ELF-1 (cell line): Measurements from ENCODE around the gene AWAT2.
"Not testable (repeated sequence)": the region's sequence is repeated elsewhere in the genome, so short reads cannot be mapped to it uniquely, and the experiment has no call there.

Experiments
- DNase-seq: peaks from one replicate; pipeline ENCODE4 v3.0.0-alpha.2; 2016; ENCODE audit warnings: low read depth, low spot score

AWAT2 gene

DNA sequence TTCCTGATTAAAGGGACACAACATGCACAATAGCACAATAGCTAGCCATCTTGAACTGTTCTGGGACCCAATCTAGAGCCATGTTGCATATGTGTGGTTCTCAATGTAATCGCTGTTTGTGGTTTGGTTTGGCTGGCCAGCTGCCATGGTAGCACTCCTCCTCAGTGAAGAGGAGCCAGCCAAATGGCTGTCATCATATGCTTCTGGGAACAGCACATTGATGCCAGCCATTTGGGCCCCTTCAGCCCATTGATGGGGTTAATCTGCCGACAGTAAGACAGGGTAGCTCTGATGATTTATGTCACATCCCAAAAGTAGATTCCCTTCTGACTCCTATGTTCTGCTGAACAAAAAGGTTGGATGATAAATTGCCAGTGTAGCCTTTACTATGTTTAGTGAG, 48.5 kb downstream of the AWAT2 start:
- DNase-seq, result no peak

DNA sequence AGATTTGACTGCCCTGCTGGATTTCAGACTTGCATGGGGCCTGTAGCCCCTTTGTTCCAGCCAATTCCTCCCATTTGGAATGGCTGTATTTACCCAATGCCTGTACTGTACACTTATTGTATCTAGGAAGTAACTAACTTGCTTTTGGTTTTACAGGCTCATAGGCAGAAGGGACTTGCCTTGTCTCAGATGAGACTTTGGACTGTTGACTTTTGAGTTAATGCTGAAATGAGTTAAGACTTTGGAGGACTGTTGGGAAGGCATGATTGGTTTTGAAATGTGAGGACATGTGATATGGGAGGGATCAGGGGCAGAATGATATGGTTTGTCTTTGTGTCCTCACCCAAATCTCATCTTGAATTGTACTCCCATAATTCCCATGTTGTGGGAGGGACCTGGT, 51.4 kb downstream of the AWAT2 start:
- DNase-seq, result not testable (repeated sequence)

DNA sequence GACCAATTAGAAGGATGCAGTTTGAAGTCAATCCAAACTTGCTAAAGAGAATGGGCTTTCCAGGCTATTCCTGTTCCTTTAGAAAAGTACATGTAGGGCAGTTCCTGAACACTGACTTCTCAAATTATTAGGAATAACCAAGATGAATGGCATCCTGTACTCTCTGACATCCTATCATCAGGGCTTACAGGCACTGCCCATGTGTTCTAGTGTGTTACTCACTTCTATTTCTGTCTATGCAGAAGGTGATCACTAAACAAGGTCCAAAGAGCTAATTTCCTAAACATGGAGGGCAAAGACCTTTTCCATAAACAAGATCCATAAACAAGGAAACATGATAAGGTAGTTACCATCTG, 53.6 kb downstream of the AWAT2 start:
- no peak for DNase-seq

DNA sequence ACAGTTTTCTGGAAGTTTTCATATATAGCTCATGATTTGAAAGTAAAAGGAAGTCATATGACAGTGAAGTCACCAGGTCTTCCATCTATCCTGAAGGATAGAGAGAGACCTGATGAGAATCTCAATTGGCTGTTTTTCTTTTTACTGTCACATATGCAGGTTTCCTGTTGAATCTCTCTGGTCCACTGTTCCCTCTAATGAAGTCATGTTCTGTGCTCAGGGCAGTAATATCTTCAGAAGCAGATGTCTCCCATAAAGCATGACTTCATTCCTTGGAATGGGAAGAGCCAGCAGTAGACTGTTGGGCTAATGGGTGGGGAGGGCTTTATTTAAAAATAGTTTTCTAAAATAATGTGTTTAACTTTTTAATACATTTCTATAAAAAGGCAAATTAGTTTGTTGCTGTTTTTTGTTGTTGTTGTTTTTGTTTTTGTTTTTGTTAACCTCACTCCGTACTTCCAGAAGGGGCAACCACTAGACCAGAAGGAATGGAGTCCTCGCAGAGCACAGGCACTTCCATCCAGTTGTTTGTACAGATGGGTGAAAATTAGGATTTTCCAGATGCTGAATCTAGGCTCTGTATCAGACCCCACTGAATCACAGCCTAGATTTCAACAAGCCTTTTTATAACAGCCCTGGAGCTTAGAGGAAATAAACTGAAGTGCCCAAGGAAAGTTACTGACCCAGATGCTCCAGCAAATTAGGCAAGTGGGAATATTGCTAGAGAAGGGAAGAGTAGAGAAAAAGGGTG, 54.2 kb downstream of the AWAT2 start:
- no peak for DNase-seq

DNA sequence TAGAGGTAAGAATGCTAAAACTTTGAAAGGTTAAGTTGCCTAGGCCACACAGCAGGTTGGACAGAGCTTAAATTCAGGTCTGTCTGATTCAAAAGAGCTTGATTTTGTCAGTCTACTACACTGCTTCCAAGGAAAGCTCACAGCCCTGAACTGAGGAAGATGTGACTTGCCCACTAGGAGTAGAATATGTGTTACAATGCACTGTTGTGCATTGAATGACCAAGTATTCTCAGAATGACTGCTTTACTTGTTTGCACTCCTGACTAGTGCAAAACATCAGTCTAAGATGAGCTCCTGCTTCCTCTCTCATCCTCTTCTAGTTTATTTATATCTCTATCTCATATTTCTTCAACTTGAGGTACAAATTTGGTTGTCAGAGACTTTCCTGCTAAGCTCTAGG, 56.2 kb downstream of the AWAT2 start:
- no peak for DNase-seq

DNA sequence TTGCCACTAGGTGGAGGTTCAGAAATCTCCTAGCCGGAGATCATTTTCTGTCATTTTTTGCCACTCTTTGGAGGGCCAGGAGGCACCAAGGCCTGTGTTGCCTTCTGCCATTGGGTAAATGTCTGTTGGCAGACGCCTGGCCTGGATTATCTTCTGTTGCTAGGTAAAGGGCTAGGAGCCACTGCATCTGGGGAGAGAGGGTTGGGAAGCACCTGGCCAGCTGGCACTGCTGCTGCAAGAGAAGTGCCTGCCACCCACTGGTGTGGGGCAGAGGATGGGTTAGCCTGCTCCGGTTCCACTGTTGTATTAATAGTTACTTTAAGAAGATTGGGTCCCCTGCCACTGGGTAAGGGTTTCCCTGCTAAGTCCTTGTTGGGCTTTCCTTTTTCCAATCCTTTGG, 58.1 kb downstream of the AWAT2 start:
- no peak for DNase-seq
